Endothelial cell of umbilical vein (primary cell): ENCODE results near the gene HPCAL4. TPM values are rescaled to one million over a fixed set of nuclear protein-coding genes. Genes with fewer than 3 reads are reported as not detected.

Source experiments
- BruUV-seq: library from RNA; stranded (reverse); fragments of 400-500 nt; replicated peaks from 2 replicates; lab custom pipeline; 2021; lab: Mats Ljungman, UMichigan
- CTCF ChIA-PET: fragments of 300-600, 350-600 bp; sonication (Branson Sonifier 250); formaldehyde crosslinking; loops from one replicate; lab custom pipeline; 2021; ENCODE audit warnings: antibody characterized with exemption, inconsistent platforms; lab: Charles Lee
- POLR2A ChIA-PET: fragments of 300-600, 350-600 bp; sonication (Branson Sonifier 250); formaldehyde crosslinking; loops from one replicate; lab custom pipeline; 2021; ENCODE audit warnings: antibody characterized with exemption, inconsistent platforms; lab: Charles Lee
- DNase-seq: peaks from one replicate; pipeline ENCODE4 v3.0.0-alpha.2; 2011; ENCODE audit warnings: low read depth, low spot score
- FAIRE-seq: peaks from 2 replicates; lab custom pipeline; 2011; peaks lifted over from hg19 to GRCh38; lab: Jason Lieb, UNC
- H2AFZ ChIP-seq: 2 replicates; pipeline ENCODE4 v1.6.0; 2012; ENCODE audit warnings: low read depth, low read length, control low read depth, inconsistent platforms
- H3K27ac ChIP-seq: 2 replicates; pipeline ENCODE4 v1.5.1; 2011; ENCODE audit warnings: low read depth, mild to moderate bottlenecking, control low read depth, low read length, moderate library complexity; ENCODE audit not compliant: insufficient read depth
- H3K27me3 ChIP-seq, 2 experiments: 2 replicates each; pipeline versions ENCODE4 v1.6.0 to v1.6.1; 2011; ENCODE audit warnings: low read length in 2 of 2, mixed read lengths in 1 of 2; ENCODE audit not compliant: control insufficient read depth in 2 of 2, insufficient read depth in 2 of 2
- H3K36me3 ChIP-seq, 2 experiments: 2 replicates in 1 of 2; 3 replicates in 1 of 2; pipeline ENCODE4 v1.5.1; 2011; ENCODE audit warnings: low read length in 2 of 2, mild to moderate bottlenecking in 1 of 2, moderate library complexity in 1 of 2; ENCODE audit not compliant: control insufficient read depth in 2 of 2, insufficient read depth in 2 of 2; ENCODE audit errors: extremely low read depth in 1 of 2
- H3K4me1 ChIP-seq: 3 replicates; pipeline ENCODE4 v1.5.1; 2011; ENCODE audit warnings: mild to moderate bottlenecking, low read length; ENCODE audit not compliant: control insufficient read depth, insufficient read depth; ENCODE audit errors: extremely low read depth
- H3K4me2 ChIP-seq: 2 replicates; pipeline ENCODE4 v1.6.1; 2011; ENCODE audit warnings: low read length, control low read depth, mixed read lengths; ENCODE audit not compliant: insufficient read depth
- H3K4me3 ChIP-seq, 3 experiments: fragments of 200-600 bp in 1 of 3; sonication (generic), shearing (Covaris generic) in 1 of 3; replicated peaks in 1 of 3; 2 replicates each; pipeline ENCODE4 v1.5.1; 2011 to 2016; ENCODE audit warnings: control low read depth in 3 of 3, low read length in 3 of 3, mild to moderate bottlenecking in 2 of 3, inconsistent platforms in 1 of 3, low read depth in 1 of 3, moderate library complexity in 1 of 3; ENCODE audit not compliant: insufficient read depth in 1 of 3
- H3K79me2 ChIP-seq: 2 replicates; pipeline ENCODE4 v1.6.0; 2012; ENCODE audit warnings: low read length, inconsistent platforms; ENCODE audit not compliant: control insufficient read depth, insufficient read depth
- H3K9ac ChIP-seq: replicated peaks from 2 replicates; pipeline ENCODE3; 2011; ENCODE audit warnings: low read length, control low read depth; ENCODE audit not compliant: insufficient read depth; ENCODE audit errors: extremely low read depth
- H3K9me1 ChIP-seq: replicated peaks from 3 replicates; pipeline ENCODE4 v1.6.0; 2011; ENCODE audit warnings: mild to moderate bottlenecking, low read length; ENCODE audit not compliant: control insufficient read depth, insufficient read depth; ENCODE audit errors: extremely low read depth
- H3K9me3 ChIP-seq: replicated peaks from 2 replicates; pipeline ENCODE4 v1.5.1; 2012; ENCODE audit warnings: low read length, inconsistent platforms; ENCODE audit not compliant: control insufficient read depth, insufficient read depth
- H4K20me1 ChIP-seq: replicated peaks from 2 replicates; pipeline ENCODE3; 2011; ENCODE audit warnings: mild to moderate bottlenecking, low read length; ENCODE audit not compliant: control insufficient read depth, insufficient read depth; ENCODE audit errors: extremely low read depth
- EZH2 ChIP-seq: IDR thresholded peaks from 2 replicates; pipeline ENCODE4 v1.6.1; 2012; ENCODE audit warnings: borderline replicate concordance, low read depth, mild to moderate bottlenecking, moderate library complexity, low read length, inconsistent platforms; ENCODE audit not compliant: severe bottlenecking
- FOS ChIP-seq: IDR thresholded peaks from 2 replicates; pipeline ENCODE4 v1.6.1; 2011; ENCODE audit warnings: mild to moderate bottlenecking, low read length, moderate library complexity, borderline replicate concordance; ENCODE audit not compliant: insufficient read depth
- GATA2 ChIP-seq: IDR thresholded peaks from 2 replicates; pipeline ENCODE4 v1.7.0; 2011; ENCODE audit warnings: low read depth, mild to moderate bottlenecking, moderate library complexity, mixed read lengths, low read length; ENCODE audit not compliant: insufficient read length, insufficient read depth
- JUN ChIP-seq: IDR thresholded peaks from 2 replicates; pipeline ENCODE4 v1.6.1; 2011; ENCODE audit warnings: borderline replicate concordance, low read depth; ENCODE audit not compliant: insufficient read length, insufficient read depth
- MAX ChIP-seq: IDR thresholded peaks from 2 replicates; pipeline ENCODE4 v1.6.1; 2011; ENCODE audit not compliant: insufficient read depth, insufficient read length
- MYC ChIP-seq: IDR thresholded peaks from one replicate; pipeline ENCODE4 v1.6.1; 2011; ENCODE audit warnings: mild to moderate bottlenecking, low read depth, low read length
- POLR2A ChIP-seq: IDR thresholded peaks from 2 replicates; pipeline ENCODE4 v1.6.1; 2012; ENCODE audit warnings: low read depth, mild to moderate bottlenecking, control low read depth, low read length
- POLR2AphosphoS5 ChIP-seq: IDR thresholded peaks from 2 replicates; pipeline ENCODE4 v1.6.1; 2012; ENCODE audit warnings: low read depth, mild to moderate bottlenecking, control low read depth, low read length, moderate library complexity; ENCODE audit not compliant: insufficient read depth
- dilution Hi-C: fragments of 300-500 bp; cut with MboI; formaldehyde crosslinking; loops from one replicate; pipeline ENCODE4 v1.15.0; 2019; ENCODE audit warnings: low sequenced_read_pairs; ENCODE audit not compliant: extremely low pct_ligation_motif_present
- intact Hi-C: fragments of 100-400 bp; cut with micrococcal nuclease; formaldehyde crosslinking; loops from one replicate; pipeline ENCODE4 v1.10.0; 2022
- polyA plus RNA-seq, 4 experiments: library from polyadenylated mRNA; depleted of rRNA in 3 of 4; stranded (reverse) in 3 of 4; unstranded in 1 of 4; fragments of >200 nt; gene quantifications; 2 replicates each; pipeline versions ENCODE4 v1.2.1 to v1.2.3, GENCODE V29; 2011 to 2012; ENCODE audit warnings: missing spikeins in 1 of 4
- total RNA-seq: library from RNA; stranded (reverse); gene quantifications from 2 replicates; pipeline ENCODE4 v1.2.3, GENCODE V29; 2021
- TF ChIP-seq, protein P1 (sequence below), 2 donors: IDR thresholded peaks; 1 replicate in 1 of 2; 2 replicates in 1 of 2; pipeline ENCODE4 v1.5.1; 2011; ENCODE audit warnings: low read length in 2 of 2, mild to moderate bottlenecking in 2 of 2, moderate library complexity in 2 of 2, control low read depth in 1 of 2, inconsistent platforms in 1 of 2, low read depth in 1 of 2; ENCODE audit not compliant: insufficient read depth in 1 of 2; ENCODE audit errors: extremely low read depth in 1 of 2

The HPCAL4 gene
- total and polyA plus RNA-seq, 2 donors (not counting 3 experiments of a cell fraction or from before 2014, with no cell fraction given) = not detected

DNA sequence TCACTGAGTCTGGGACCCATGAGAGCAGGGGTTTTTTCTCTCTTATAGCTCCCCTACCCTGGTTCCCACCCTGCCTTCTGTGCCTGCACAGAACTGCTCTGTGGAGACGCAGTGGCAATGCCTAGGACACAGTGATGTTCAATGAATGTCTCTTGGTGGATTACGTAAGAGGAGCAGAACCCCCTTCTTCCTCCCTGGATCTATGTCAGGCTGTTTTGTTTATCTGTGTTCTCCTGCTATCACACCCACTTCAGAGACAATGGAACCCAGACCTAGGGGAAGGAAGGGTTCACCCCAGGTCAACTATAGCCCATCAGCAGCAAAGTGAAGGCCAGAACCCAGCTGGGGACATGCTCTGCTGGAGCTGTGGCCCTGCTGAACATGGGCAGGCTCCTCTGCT is 2.0 kb downstream of the HPCAL4 start:
- Histone ChIP-seq H3K9me3 (no peaks in the 10 kb centered on the region), H3K27me3 (peaks cover 67 to 72% of the 10 kb centered on the region in 2 experiments), H3K79me2 (no peaks in the 10 kb centered on the region), H3K9ac (no peak overlapping the region), H4K20me1 (no peaks in the 10 kb centered on the region), H2AFZ (no peak overlapping the region), H3K36me3 (no peaks in the 10 kb centered on the region), H3K4me3 (no peak overlapping the region), H3K4me2 (no peak overlapping the region), H3K4me1 (no peaks in the 10 kb centered on the region), H3K9me1 (no peaks in the 10 kb centered on the region), H3K27ac (no peak overlapping the region)
- DNase-seq (no peak), FAIRE-seq (no peak)
- dilution Hi-C loops (no loop called here), intact Hi-C loops (no loop called here)
- BruUV-seq = no TSS peak
- CTCF ChIA-PET = no interaction called here
- POLR2A ChIA-PET = no interaction called here
- TF ChIP-seq, protein P1, sequence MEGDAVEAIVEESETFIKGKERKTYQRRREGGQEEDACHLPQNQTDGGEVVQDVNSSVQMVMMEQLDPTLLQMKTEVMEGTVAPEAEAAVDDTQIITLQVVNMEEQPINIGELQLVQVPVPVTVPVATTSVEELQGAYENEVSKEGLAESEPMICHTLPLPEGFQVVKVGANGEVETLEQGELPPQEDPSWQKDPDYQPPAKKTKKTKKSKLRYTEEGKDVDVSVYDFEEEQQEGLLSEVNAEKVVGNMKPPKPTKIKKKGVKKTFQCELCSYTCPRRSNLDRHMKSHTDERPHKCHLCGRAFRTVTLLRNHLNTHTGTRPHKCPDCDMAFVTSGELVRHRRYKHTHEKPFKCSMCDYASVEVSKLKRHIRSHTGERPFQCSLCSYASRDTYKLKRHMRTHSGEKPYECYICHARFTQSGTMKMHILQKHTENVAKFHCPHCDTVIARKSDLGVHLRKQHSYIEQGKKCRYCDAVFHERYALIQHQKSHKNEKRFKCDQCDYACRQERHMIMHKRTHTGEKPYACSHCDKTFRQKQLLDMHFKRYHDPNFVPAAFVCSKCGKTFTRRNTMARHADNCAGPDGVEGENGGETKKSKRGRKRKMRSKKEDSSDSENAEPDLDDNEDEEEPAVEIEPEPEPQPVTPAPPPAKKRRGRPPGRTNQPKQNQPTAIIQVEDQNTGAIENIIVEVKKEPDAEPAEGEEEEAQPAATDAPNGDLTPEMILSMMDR (IDR thresholded peaks at IDR 0.05; ENCODE audit: extremely low read depth in 1 of 2, insufficient read depth in 1 of 2, low read depth in 1 of 2, low read length in 2 of 2) = no peak
- no peak for TF ChIP-seq MYC
- TF ChIP-seq GATA2 = no peak
- TF ChIP-seq MAX = no peak
- no peak for TF ChIP-seq EZH2
- TF ChIP-seq FOS = no peak
- TF ChIP-seq JUN = no peak
- no peak for TF ChIP-seq POLR2A
- no peak for TF ChIP-seq POLR2AphosphoS5
